Measurements from ENCODE around the gene ZSCAN18. TPM values are rescaled to one million over a fixed set of nuclear protein-coding genes. Genes with fewer than 3 reads are reported as not detected.

Gene ZSCAN18
- total RNA-seq, 1 donor from 2014 or later, result 76.1 TPM

- H3K27ac ChIP-seq (replicated peaks), result peak overlapping the region; percentile 62
- no peak for DNase-seq
- peak overlapping the region; percentile 70 for H3K4me3 ChIP-seq
- peaks cover 8% of the 10 kb centered on the region for H3K4me1 ChIP-seq
- H3K9me3 ChIP-seq (replicated peaks), result no peaks in the 10 kb centered on the region
- intact Hi-C loops (cut with micrococcal nuclease), result no loop called here
- H3K27me3 ChIP-seq (ENCODE audit: low read depth), result peaks cover 8% of the 10 kb centered on the region
- H3K36me3 ChIP-seq, result no peaks in the 10 kb centered on the region
- no peak for TF ChIP-seq CTCF (IDR thresholded peaks at IDR 0.05; ENCODE audit: borderline replicate concordance)
Measured at GRCh38 chr19:58034477-58034793, 63.6 kb downstream of the ZSCAN18 start.

Other genes starting within 250 kb of the ZSCAN18 start
- gene ZNF587, start 248.4 kb downstream of the ZSCAN18 start, total RNA-seq, result 20.0 TPM
- 11.2 TPM for gene ZNF814, start 209.2 kb downstream of the ZSCAN18 start, total RNA-seq
- 10.6 TPM for gene ZNF417, start 181.6 kb downstream of the ZSCAN18 start, total RNA-seq
- gene ZNF418, start 162.8 kb downstream of the ZSCAN18 start, total RNA-seq, result 10.9 TPM
- 10.8 TPM for gene ZNF256, start 150.5 kb downstream of the ZSCAN18 start, total RNA-seq
- gene C19orf18, start 123.7 kb downstream of the ZSCAN18 start, total RNA-seq, result 2.1 TPM
- gene ZNF606, start 95.4 kb downstream of the ZSCAN18 start, total RNA-seq, result 13.7 TPM
- gene ZSCAN1, start 64.2 kb downstream of the ZSCAN18 start, total RNA-seq, result not detected
- 3.8 TPM for gene ZNF135, start 38.9 kb downstream of the ZSCAN18 start, total RNA-seq
- 7.8 TPM for gene ZNF329, start 52.6 kb upstream of the ZSCAN18 start, total RNA-seq
- gene ZNF274, start 84.8 kb upstream of the ZSCAN18 start, total RNA-seq, result 19.3 TPM
- 24.0 TPM for gene ZNF544, start 130.7 kb upstream of the ZSCAN18 start, total RNA-seq
- gene ZNF8, start 180.7 kb upstream of the ZSCAN18 start, total RNA-seq, result 4.9 TPM
- 22.7 TPM for gene ERVK3-1, start 207.1 kb upstream of the ZSCAN18 start, total RNA-seq
- 1.8 TPM for gene ZSCAN22, start 228.8 kb upstream of the ZSCAN18 start, total RNA-seq

Measured in left ventricle myocardium inferior (tissue), 1 donor.